HCT116 (cell line): ENCODE data around the gene HOXB8.

Experiments used
- CEBPB ChIP-seq: IDR thresholded peaks from 2 replicates; pipeline ENCODE4 v1.6.1; 2012; ENCODE audit warnings: low read depth
- CTCF ChIP-seq, 3 experiments: fragments of 200-600 bp in 1 of 3; sonication (generic) in 1 of 3; IDR thresholded peaks in 2 of 3; conservative IDR thresholded peaks in 1 of 3; 2 replicates each; pipeline ENCODE4 v1.5.1; 2012 to 2017; ENCODE audit warnings: low read depth in 2 of 3, low read length in 2 of 3, antibody characterized with exemption in 1 of 3, borderline replicate concordance in 1 of 3, control low read depth in 1 of 3, mild to moderate bottlenecking in 1 of 3, mixed read lengths in 1 of 3, mixed run types in 1 of 3, moderate library complexity in 1 of 3; ENCODE audit not compliant: insufficient read depth in 1 of 3
- EGR1 ChIP-seq: IDR thresholded peaks from 2 replicates; pipeline ENCODE4 v1.6.1; 2012; ENCODE audit warnings: low read depth
- POLR2A ChIP-seq: IDR thresholded peaks from 2 replicates; pipeline ENCODE4 v1.7.0; 2011; ENCODE audit warnings: borderline replicate concordance; ENCODE audit not compliant: insufficient read depth, insufficient read length; ENCODE audit errors: extremely low read depth
- RAD21 ChIP-seq: IDR thresholded peaks from 2 replicates; pipeline ENCODE4 v1.6.1; 2012; ENCODE audit warnings: low read depth, mild to moderate bottlenecking
- ZBTB33 ChIP-seq: IDR thresholded peaks from 2 replicates; pipeline ENCODE4 v1.6.1; 2011; ENCODE audit warnings: mild to moderate bottlenecking, low read length, moderate library complexity; ENCODE audit not compliant: insufficient replicate concordance; ENCODE audit errors: extremely low read depth

- TF ChIP-seq CTCF (IDR thresholded peaks at IDR 0.05 in 2 of 3, conservative IDR thresholded peaks at IDR 0.05 in 1 of 3; ENCODE audit: borderline replicate concordance in 1 of 3, insufficient read depth in 1 of 3, low read depth in 2 of 3, low read length in 2 of 3) (no peak), POLR2A (no peak), ZBTB33 (no peak), CEBPB (no peak), RAD21 (no peak), EGR1 (no peak)
Measured at GRCh38 chr17:48592577-48592976, 22.5 kb downstream of the HOXB8 start.
